GM12892 (cell line): Measurements from ENCODE around the gene EXOSC7.
"Not testable (repeated sequence)": the region's sequence is repeated elsewhere in the genome, so short reads cannot be mapped to it uniquely, and the experiment has no call there.

ENCODE experiments used
- DNase-seq: peaks from one replicate; pipeline ENCODE4 v3.0.0; 2011; ENCODE audit not compliant: insufficient read length
- FAIRE-seq: peaks from 2 replicates; lab custom pipeline; 2011; peaks lifted over from hg19 to GRCh38; lab: Jason Lieb, UNC
- POLR2A ChIP-seq: IDR thresholded peaks from 2 replicates; pipeline ENCODE4 v1.6.1; 2011; ENCODE audit warnings: low read depth, low read length, control low read depth
- POLR2AphosphoS5 ChIP-seq: IDR thresholded peaks from 2 replicates; pipeline ENCODE4 v1.6.1; 2011; ENCODE audit warnings: low read depth, low read length, control low read depth
- TAF1 ChIP-seq: IDR thresholded peaks from 2 replicates; pipeline ENCODE4 v1.6.1; 2011; ENCODE audit warnings: low read depth, mild to moderate bottlenecking, control low read depth, low read length, borderline replicate concordance

The EXOSC7 gene

DNA sequence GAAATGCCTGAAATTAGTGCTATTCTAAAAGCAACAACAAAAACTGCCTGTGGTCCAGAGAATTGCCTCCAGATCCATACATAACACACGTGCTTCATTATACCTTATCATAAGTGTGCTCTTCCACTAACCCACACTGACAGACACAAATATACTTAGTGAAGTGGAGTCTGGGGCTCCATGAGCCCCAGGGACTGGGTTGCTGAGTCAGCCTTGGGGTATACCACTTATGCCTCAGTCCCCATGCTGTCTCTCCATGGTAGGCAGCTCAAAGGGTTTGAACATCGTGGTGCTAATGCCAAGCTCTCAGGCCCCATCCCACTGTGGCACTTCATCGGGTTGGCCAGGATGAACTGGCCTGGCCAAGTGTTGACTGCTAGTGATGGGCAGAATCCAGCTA is 10.9 kb upstream of the EXOSC7 start:
- FAIRE-seq (no peak), DNase-seq (no peak)
- TF ChIP-seq TAF1 (no peak), POLR2AphosphoS5 (no peak), POLR2A (no peak)

DNA sequence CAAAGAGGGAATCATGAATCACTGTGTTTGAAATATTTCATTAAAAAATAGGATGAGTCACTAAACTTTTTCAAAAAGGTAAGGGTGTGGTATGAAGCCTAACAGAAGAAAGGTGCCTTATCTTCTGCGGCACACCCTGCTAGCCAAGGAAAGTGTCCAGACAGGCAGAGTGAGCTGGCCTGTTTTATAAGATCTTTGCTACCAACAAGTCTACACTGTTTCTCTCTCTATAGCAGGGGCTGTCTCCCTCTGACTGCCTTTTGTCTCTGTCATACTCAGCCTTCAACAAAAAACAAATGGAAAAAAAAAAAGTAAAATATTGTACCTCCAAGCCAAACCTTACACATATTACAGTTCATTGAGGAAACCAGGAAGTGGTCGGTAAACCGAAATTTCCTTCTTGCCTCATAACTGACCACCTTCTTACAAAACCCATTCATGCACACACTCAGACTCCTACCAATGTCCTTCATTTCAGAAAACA is 9.2 kb upstream of the EXOSC7 start:
- TF ChIP-seq TAF1 = no peak
- no peak for TF ChIP-seq POLR2A
- TF ChIP-seq POLR2AphosphoS5 = no peak
- FAIRE-seq = no peak
- DNase-seq = no peak

- no peak for TF ChIP-seq POLR2AphosphoS5
- no peak for TF ChIP-seq POLR2A
- TF ChIP-seq TAF1 = no peak
- no peak for FAIRE-seq
- no peak for DNase-seq
Measured at GRCh38 chr3:44968447-44968858, 7.6 kb upstream of the EXOSC7 start.

GRCh38 chr3:44969154-44969827 is 6.8 kb upstream of the EXOSC7 start:
- no peak for DNase-seq
- TF ChIP-seq POLR2AphosphoS5 (no peak), POLR2A (no peak), TAF1 (no peak)
- no peak for FAIRE-seq

DNA sequence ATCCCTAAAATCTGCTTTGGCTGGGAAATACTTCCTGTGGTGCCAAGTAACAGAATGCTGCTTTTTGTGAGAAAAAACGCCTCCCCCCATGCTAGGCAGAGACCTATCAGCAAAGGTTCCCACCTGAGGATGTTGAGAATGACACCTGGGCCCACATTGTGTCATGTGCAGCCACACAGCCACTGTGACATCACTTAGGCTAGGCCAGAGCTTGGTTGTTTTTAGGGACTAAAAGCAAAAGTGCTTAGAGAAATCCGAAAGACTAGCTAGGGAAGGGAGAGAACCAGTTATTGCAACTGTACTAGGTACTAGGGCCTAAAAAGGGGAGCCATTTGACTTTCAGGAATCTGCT is 6.2 kb upstream of the EXOSC7 start:
- TF ChIP-seq TAF1 = no peak
- TF ChIP-seq POLR2A = no peak
- TF ChIP-seq POLR2AphosphoS5 = no peak
- FAIRE-seq (no peak), DNase-seq (no peak)

- TF ChIP-seq POLR2AphosphoS5 (no peak), TAF1 (no peak), POLR2A (no peak)
- DNase-seq (no peak), FAIRE-seq (no peak)
Measured at GRCh38 chr3:44970926-44971490, 5.0 kb upstream of the EXOSC7 start.

- TF ChIP-seq POLR2A (no peak), POLR2AphosphoS5 (no peak), TAF1 (no peak)
- FAIRE-seq = no peak
- no peak for DNase-seq
Measured at GRCh38 chr3:44974416-44974815, 1.6 kb upstream of the EXOSC7 start.

- no peak for DNase-seq
- TF ChIP-seq POLR2AphosphoS5 = no peak
- TF ChIP-seq TAF1 = no peak
- TF ChIP-seq POLR2A = no peak
- FAIRE-seq = no peak
Measured at GRCh38 chr3:44981220-44981619, 5.2 kb downstream of the EXOSC7 start.

- peak; percentile 62 for FAIRE-seq
- no peak for TF ChIP-seq TAF1
- no peak for TF ChIP-seq POLR2A
- no peak for TF ChIP-seq POLR2AphosphoS5
- no peak for DNase-seq
Measured at GRCh38 chr3:44981751-44982150, 5.7 kb downstream of the EXOSC7 start.

GRCh38 chr3:44982817-44983216 is 6.8 kb downstream of the EXOSC7 start:
- no peak for TF ChIP-seq TAF1
- FAIRE-seq = no peak
- DNase-seq = no peak

GRCh38 chr3:44983484-44983941 is 7.5 kb downstream of the EXOSC7 start:
- FAIRE-seq = no peak
- no peak for TF ChIP-seq POLR2A
- TF ChIP-seq TAF1 = no peak
- no peak for TF ChIP-seq POLR2AphosphoS5
- DNase-seq = no peak

DNA sequence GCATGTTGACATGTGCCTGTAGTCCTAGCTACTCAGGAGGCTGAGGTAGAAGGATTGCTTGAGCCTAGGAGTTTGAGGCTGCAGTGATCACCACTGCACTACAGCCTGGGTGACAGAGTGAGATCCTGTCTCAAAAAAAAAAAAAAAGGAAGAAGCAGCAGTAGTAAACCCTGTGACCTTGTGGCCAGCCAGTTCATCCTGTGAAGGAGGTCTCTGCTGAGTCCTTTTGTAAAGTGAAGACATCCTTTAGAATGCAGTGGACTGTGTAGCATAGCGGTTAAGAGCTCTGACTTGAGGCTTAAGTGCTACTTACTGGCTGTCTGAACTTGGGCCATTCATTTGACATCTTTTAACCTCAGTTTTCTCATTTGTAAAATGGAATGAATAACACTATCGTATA is 8.3 kb downstream of the EXOSC7 start:
- TF ChIP-seq POLR2AphosphoS5 = no peak
- no peak for TF ChIP-seq POLR2A
- TF ChIP-seq TAF1 = no peak
- DNase-seq (no peak), FAIRE-seq (no peak)

DNA sequence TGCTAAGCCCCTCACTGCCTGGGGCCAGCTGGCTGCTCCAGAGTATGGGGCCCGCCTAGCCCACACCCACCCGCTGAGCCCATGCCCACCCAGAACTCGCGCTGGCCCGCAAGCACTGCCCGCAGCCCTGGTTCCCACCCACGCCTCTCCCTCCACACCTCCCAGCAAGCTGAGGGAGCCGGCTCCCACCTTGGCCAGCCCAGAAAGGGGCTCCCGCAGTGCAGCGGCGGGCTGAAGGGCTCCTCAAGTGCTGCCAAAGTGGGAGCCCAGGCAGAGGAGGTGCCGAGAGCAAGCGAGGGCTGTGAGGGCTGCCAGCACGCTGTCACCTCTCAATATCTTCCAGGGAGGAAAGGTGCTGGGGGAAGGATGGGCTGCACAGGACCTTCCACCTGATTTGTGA is 10.3 kb downstream of the EXOSC7 start:
- DNase-seq, FAIRE-seq: not testable (repeated sequence)
